HCT116 (cell line): ENCODE results near the gene KIN. TPM values are rescaled to one million over a fixed set of nuclear protein-coding genes. Genes with fewer than 3 reads are reported as not detected.

Source experiments
- ATAC-seq: fragments of 200-7000 bp; cut with Tn5 transposase; 2 replicates; pipeline ENCODE4 v1.9.1; 2020; ENCODE audit warnings: mild to moderate bottlenecking, moderate library complexity
- BruUV-seq: library from RNA; stranded (reverse); fragments of 400-500 nt; replicated peaks from 2 replicates; lab custom pipeline; 2021; lab: Mats Ljungman, UMichigan
- CTCF ChIA-PET: fragments of 300-600 bp; sonication (Branson Sonifier 250); formaldehyde crosslinking; loops from one replicate; lab custom pipeline; 2021; ENCODE audit warnings: antibody characterized with exemption; lab: Charles Lee
- POLR2A ChIA-PET: fragments of 300-600, 350-600 bp; sonication (Branson Sonifier 250); formaldehyde crosslinking; loops from one replicate; lab custom pipeline; 2021; ENCODE audit warnings: antibody characterized with exemption; lab: Charles Lee
- RAD21 ChIA-PET, 2 experiments: fragments of 300-600 bp; sonication (Branson Sonifier 250); formaldehyde crosslinking; loops; one replicate each; lab custom pipeline; 2023; ENCODE audit warnings: low total read pairs in 2 of 2; ENCODE audit not compliant: uncharacterized antibody in 2 of 2, unreplicated experiment in 2 of 2, low non-redundant PET in 1 of 2; lab: Charles Lee
- DNase-seq: peaks from one replicate; pipeline ENCODE4 v3.0.0-alpha.2; 2010; ENCODE audit warnings: low read depth, low spot score
- H2AFZ ChIP-seq: fragments of 200-600 bp; shearing (Covaris generic), sonication (generic); 2 replicates; pipeline ENCODE4 v1.6.1; 2017; ENCODE audit warnings: low read depth, mixed run types, mixed read lengths, antibody characterized with exemption, low read length; ENCODE audit not compliant: poor library complexity, severe bottlenecking
- H3K27ac ChIP-seq: 2 replicates; pipeline ENCODE4 v1.5.1; 2012; ENCODE audit warnings: low read depth, low read length
- H3K27me3 ChIP-seq: fragments of 200-600 bp; sonication (generic); 2 replicates; pipeline ENCODE4 v1.6.1; 2016; ENCODE audit warnings: mixed run types, low read length, mixed read lengths; ENCODE audit not compliant: insufficient read depth
- H3K36me3 ChIP-seq, 2 experiments: fragments of 200-500 bp in 1 of 2; fragments of 200-600 bp in 1 of 2; sonication (Bioruptor generic) in 1 of 2; sonication (generic) in 1 of 2; 2 replicates each; pipeline versions ENCODE4 v1.5.1 to v1.6.1; 2014 to 2016; ENCODE audit warnings: low read length in 2 of 2, inconsistent platforms in 1 of 2, mixed read lengths in 1 of 2, mixed run types in 1 of 2; ENCODE audit not compliant: insufficient read depth in 2 of 2, control insufficient read depth in 1 of 2
- H3K4me1 ChIP-seq, 2 experiments: fragments of 200-600 bp in 1 of 2; sonication (generic) in 1 of 2; 2 replicates each; pipeline versions ENCODE4 v1.5.1 to v1.6.1; 2012 to 2017; ENCODE audit warnings: low read length in 2 of 2, inconsistent platforms in 1 of 2, mild to moderate bottlenecking in 1 of 2, mixed read lengths in 1 of 2, mixed run types in 1 of 2, moderate library complexity in 1 of 2; ENCODE audit not compliant: insufficient read depth in 2 of 2, control insufficient read depth in 1 of 2
- H3K4me2 ChIP-seq: fragments of 200-600 bp; sonication (generic); 2 replicates; pipeline ENCODE4 v1.6.1; 2017; ENCODE audit warnings: mixed run types, low read length, mixed read lengths
- H3K4me3 ChIP-seq, 2 experiments: fragments of 200-600 bp in 1 of 2; sonication (generic) in 1 of 2; replicated peaks in 1 of 2; 2 replicates each; pipeline ENCODE4 v1.5.1; 2011 to 2016; ENCODE audit warnings: low read length in 2 of 2, control low read depth in 1 of 2, low read depth in 1 of 2, mild to moderate bottlenecking in 1 of 2, mixed read lengths in 1 of 2, mixed run types in 1 of 2
- H3K79me2 ChIP-seq: fragments of 200-600 bp; sonication (generic); 2 replicates; pipeline ENCODE4 v1.6.1; 2017; ENCODE audit warnings: mild to moderate bottlenecking, mixed run types, low read length, moderate library complexity, mixed read lengths; ENCODE audit not compliant: insufficient read depth
- H3K9ac ChIP-seq: fragments of 200-600 bp; sonication (generic); 2 replicates; pipeline ENCODE4 v1.6.1; 2016; ENCODE audit warnings: low read length, mixed read lengths
- H3K9me2 ChIP-seq: fragments of 200-600 bp; sonication (generic), shearing (Covaris generic); 2 replicates; pipeline ENCODE4 v1.6.1; 2017; ENCODE audit warnings: mixed run types, mild to moderate bottlenecking, moderate library complexity; ENCODE audit not compliant: insufficient read depth
- H3K9me3 ChIP-seq, 2 experiments: fragments of 200-500 bp in 1 of 2; fragments of 200-600 bp in 1 of 2; sonication (Bioruptor generic) in 1 of 2; sonication (generic) in 1 of 2; 2 replicates each; pipeline ENCODE4 v1.6.1; 2014 to 2017; ENCODE audit warnings: low read length in 2 of 2, mixed read lengths in 2 of 2, inconsistent platforms in 1 of 2, low read depth in 1 of 2, mild to moderate bottlenecking in 1 of 2, mixed run types in 1 of 2, moderate library complexity in 1 of 2; ENCODE audit not compliant: control insufficient read depth in 1 of 2, insufficient read depth in 1 of 2
- H4K20me1 ChIP-seq: fragments of 200-600 bp; sonication (generic), shearing (Covaris generic); 2 replicates; pipeline ENCODE4 v1.6.1; 2017; ENCODE audit warnings: mixed run types, mild to moderate bottlenecking, moderate library complexity; ENCODE audit not compliant: insufficient read depth
- CEBPB ChIP-seq: IDR thresholded peaks from 2 replicates; pipeline ENCODE4 v1.6.1; 2012; ENCODE audit warnings: low read depth
- EGR1 ChIP-seq: IDR thresholded peaks from 2 replicates; pipeline ENCODE4 v1.6.1; 2012; ENCODE audit warnings: low read depth
- EZH2phosphoT487 ChIP-seq: fragments of 200-600 bp; IDR thresholded peaks from 2 replicates; pipeline ENCODE4 v1.6.1; 2018; ENCODE audit warnings: antibody characterized with exemption, borderline replicate concordance
- RAD21 ChIP-seq: IDR thresholded peaks from 2 replicates; pipeline ENCODE4 v1.6.1; 2012; ENCODE audit warnings: low read depth, mild to moderate bottlenecking
- SP1 ChIP-seq: IDR thresholded peaks from 2 replicates; pipeline ENCODE4 v1.6.1; 2012; ENCODE audit warnings: low read depth
- YY1 ChIP-seq: IDR thresholded peaks from 2 replicates; pipeline ENCODE4 v1.6.1; 2011; ENCODE audit warnings: low read length, low read depth, moderate library complexity, mild to moderate bottlenecking; ENCODE audit not compliant: insufficient replicate concordance; ENCODE audit errors: extremely low read depth
- ZFX ChIP-seq: fragments of 450-650 bp; IDR thresholded peaks from 2 replicates; pipeline ENCODE4 v1.6.1; 2017
- ZNF274 ChIP-seq: fragments of 200-500 bp; sonication (Bioruptor generic); IDR thresholded peaks from 2 replicates; pipeline ENCODE4 v1.6.1; 2014; ENCODE audit warnings: mild to moderate bottlenecking, low read depth, low read length, inconsistent platforms
- intact Hi-C: fragments of 100-400 bp; cut with micrococcal nuclease; formaldehyde crosslinking; loops from 2 replicates; pipeline ENCODE4 v1.10.0; 2022
- total RNA-seq: library from RNA; stranded (reverse); gene quantifications from one replicate; pipeline ENCODE4 v1.2.1, GENCODE V29; 2021; ENCODE audit not compliant: unreplicated experiment
- TF ChIP-seq, protein P1 (sequence below): IDR thresholded peaks from 2 replicates; pipeline ENCODE4 v1.6.1; 2011; ENCODE audit warnings: mild to moderate bottlenecking, low read length, moderate library complexity; ENCODE audit not compliant: insufficient replicate concordance; ENCODE audit errors: extremely low read depth
- TF ChIP-seq, protein P2 (sequence below): IDR thresholded peaks from 2 replicates; pipeline ENCODE4 v1.6.1; 2012; ENCODE audit warnings: low read depth
- TF ChIP-seq, protein P3 (sequence below): IDR thresholded peaks from 2 replicates; pipeline ENCODE4 v1.6.1; 2012

KIN gene
- total RNA-seq, 1 experiment from 2014 or later = 13.6 TPM

DNA sequence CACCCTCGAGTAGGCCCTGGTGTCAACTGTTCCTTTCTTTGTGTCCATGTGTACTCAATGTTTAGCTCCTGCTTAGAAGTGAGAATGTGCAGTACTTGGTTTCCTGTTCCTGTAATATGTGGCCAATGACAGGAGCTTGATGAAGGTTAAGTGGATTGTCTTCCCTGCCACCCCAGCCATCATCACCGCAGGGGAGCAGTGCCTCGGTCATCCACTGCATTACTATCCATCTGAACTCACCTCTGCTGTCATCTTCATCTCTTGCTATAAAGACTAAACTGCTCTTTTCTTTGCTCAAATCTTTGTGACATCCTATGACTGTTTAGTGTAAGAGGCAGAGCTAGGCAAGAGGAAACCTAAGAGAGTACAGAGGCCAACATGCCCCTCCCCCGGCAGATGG lies 69.1 kb downstream of the KIN start (continued):
- TF ChIP-seq, protein P1, sequence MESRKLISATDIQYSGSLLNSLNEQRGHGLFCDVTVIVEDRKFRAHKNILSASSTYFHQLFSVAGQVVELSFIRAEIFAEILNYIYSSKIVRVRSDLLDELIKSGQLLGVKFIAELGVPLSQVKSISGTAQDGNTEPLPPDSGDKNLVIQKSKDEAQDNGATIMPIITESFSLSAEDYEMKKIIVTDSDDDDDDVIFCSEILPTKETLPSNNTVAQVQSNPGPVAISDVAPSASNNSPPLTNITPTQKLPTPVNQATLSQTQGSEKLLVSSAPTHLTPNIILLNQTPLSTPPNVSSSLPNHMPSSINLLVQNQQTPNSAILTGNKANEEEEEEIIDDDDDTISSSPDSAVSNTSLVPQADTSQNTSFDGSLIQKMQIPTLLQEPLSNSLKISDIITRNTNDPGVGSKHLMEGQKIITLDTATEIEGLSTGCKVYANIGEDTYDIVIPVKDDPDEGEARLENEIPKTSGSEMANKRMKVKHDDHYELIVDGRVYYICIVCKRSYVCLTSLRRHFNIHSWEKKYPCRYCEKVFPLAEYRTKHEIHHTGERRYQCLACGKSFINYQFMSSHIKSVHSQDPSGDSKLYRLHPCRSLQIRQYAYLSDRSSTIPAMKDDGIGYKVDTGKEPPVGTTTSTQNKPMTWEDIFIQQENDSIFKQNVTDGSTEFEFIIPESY = no peak
- no peak for TF ChIP-seq YY1

DNA sequence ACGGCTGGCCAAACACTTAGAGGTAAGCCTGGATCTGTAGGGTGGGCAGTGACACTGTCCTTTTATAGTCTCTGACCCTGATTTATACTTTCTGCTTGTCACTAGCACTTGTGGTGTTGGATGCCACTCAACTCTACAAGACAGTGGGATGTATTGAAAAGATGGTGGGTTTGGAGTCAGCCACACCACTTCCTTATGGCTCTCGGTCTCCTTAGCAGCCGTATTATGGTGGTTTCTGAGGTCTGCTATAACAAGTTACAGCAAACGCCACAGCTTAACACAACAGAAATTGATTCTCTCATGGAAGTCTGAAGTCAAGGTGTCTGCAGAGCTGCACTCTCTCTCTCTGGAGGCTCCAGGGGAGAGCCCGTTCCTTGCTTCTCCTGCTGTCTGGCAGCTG lies 70.0 kb downstream of the KIN start:
- H3K4me1 ChIP-seq = no peaks in the 10 kb centered on the region
- intact Hi-C loops = no loop called here
- H3K9ac ChIP-seq = no peak overlapping the region
- peaks cover 21% of the 10 kb centered on the region; the same call in 1 of the 2 replicates for H3K27me3 ChIP-seq
- H2AFZ ChIP-seq = no peak overlapping the region
- H3K9me3 ChIP-seq = no peaks in the 10 kb centered on the region
- ChIA-PET POLR2A (no interaction called here), RAD21 (no interaction called here), CTCF (no interaction called here)
- no peaks in the 10 kb centered on the region for H3K79me2 ChIP-seq
- H3K27ac ChIP-seq = no peak overlapping the region
- DNase-seq = no peak
- no peak overlapping the region for H3K4me2 ChIP-seq
- no peak overlapping the region for H3K4me3 ChIP-seq
- no TSS peak for BruUV-seq
- H3K9me2 ChIP-seq = no peaks in the 10 kb centered on the region
- no peaks in the 10 kb centered on the region for H4K20me1 ChIP-seq
- no peaks in the 10 kb centered on the region for H3K36me3 ChIP-seq
- ATAC-seq = no peak
- TF ChIP-seq EGR1 (no peak), SP1 (no peak), ZNF274 (no peak), RAD21 (no peak), YY1 (no peak), ZFX (no peak), EZH2phosphoT487 (no peak), CEBPB (no peak)
- TF ChIP-seq, protein P2, sequence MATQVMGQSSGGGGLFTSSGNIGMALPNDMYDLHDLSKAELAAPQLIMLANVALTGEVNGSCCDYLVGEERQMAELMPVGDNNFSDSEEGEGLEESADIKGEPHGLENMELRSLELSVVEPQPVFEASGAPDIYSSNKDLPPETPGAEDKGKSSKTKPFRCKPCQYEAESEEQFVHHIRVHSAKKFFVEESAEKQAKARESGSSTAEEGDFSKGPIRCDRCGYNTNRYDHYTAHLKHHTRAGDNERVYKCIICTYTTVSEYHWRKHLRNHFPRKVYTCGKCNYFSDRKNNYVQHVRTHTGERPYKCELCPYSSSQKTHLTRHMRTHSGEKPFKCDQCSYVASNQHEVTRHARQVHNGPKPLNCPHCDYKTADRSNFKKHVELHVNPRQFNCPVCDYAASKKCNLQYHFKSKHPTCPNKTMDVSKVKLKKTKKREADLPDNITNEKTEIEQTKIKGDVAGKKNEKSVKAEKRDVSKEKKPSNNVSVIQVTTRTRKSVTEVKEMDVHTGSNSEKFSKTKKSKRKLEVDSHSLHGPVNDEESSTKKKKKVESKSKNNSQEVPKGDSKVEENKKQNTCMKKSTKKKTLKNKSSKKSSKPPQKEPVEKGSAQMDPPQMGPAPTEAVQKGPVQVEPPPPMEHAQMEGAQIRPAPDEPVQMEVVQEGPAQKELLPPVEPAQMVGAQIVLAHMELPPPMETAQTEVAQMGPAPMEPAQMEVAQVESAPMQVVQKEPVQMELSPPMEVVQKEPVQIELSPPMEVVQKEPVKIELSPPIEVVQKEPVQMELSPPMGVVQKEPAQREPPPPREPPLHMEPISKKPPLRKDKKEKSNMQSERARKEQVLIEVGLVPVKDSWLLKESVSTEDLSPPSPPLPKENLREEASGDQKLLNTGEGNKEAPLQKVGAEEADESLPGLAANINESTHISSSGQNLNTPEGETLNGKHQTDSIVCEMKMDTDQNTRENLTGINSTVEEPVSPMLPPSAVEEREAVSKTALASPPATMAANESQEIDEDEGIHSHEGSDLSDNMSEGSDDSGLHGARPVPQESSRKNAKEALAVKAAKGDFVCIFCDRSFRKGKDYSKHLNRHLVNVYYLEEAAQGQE = no peak
- TF ChIP-seq, protein P1 = no peak
- TF ChIP-seq, protein P3, sequence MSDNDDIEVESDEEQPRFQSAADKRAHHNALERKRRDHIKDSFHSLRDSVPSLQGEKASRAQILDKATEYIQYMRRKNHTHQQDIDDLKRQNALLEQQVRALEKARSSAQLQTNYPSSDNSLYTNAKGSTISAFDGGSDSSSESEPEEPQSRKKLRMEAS = no peak
